HEK293T (cell line): Measurements from ENCODE around the gene KLC1.

Source experiments
- BHLHE40 ChIP-seq: fragments of 450-650 bp; IDR thresholded peaks from 2 replicates; pipeline ENCODE4 v1.6.1; 2016; ENCODE audit warnings: mild to moderate bottlenecking, moderate library complexity, borderline replicate concordance
- CTBP1 ChIP-seq: fragments of 450-650 bp; IDR thresholded peaks from 2 replicates; pipeline ENCODE4 v1.6.1; 2016; ENCODE audit warnings: borderline replicate concordance
- ELF4 ChIP-seq: fragments of 450-650 bp; IDR thresholded peaks from 2 replicates; pipeline ENCODE4 v1.6.1; 2017; ENCODE audit warnings: antibody characterized with exemption
- FOXM1 ChIP-seq: fragments of 450-650 bp; IDR thresholded peaks from 2 replicates; pipeline ENCODE4 v1.6.1; 2017; ENCODE audit warnings: mild to moderate bottlenecking, borderline replicate concordance
- HDGF ChIP-seq: fragments of 450-650 bp; IDR thresholded peaks from 2 replicates; pipeline ENCODE4 v1.6.1; 2017; ENCODE audit warnings: antibody characterized with exemption, borderline replicate concordance
- L3MBTL2 ChIP-seq: fragments of 450-650 bp; conservative IDR thresholded peaks from 2 replicates; pipeline ENCODE4 v1.6.1; 2016; ENCODE audit warnings: mild to moderate bottlenecking
- LEF1 ChIP-seq: fragments of 450-650 bp; IDR thresholded peaks from 2 replicates; pipeline ENCODE4 v1.6.1; 2017; ENCODE audit warnings: mild to moderate bottlenecking, borderline replicate concordance
- SP1 ChIP-seq: fragments of 450-650 bp; IDR thresholded peaks from 2 replicates; pipeline ENCODE4 v1.6.1; 2017
- TF ChIP-seq, protein P1 (sequence below): fragments of 450-650 bp; IDR thresholded peaks from 2 replicates; pipeline ENCODE4 v1.6.1; 2016

DNA sequence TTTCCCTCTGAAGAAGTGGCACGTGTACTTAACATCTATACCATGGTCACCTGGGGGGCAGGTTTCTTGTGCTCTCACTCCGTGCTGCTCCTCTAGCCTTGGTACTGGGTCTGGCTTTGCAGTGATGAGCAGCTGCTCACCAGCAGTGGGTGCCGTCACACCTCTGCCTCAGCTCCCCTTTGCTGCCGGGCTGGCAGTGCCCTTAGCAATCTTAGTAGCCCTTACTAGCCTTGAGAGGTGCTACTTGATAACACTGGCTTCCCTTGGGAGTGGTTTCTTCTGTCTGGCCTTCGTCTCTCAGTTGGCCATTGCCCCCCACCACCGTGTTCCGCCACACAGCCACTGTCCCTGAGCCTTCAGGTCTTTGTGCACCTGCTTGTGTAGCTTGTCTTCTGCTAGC lies 22.6 kb downstream of the KLC1 start:
- TF ChIP-seq HDGF (no peak), FOXM1 (no peak), CTBP1 (no peak), BHLHE40 (no peak), ELF4 (no peak), SP1 (no peak), L3MBTL2 (no peak), LEF1 (no peak)
- TF ChIP-seq, protein P1, sequence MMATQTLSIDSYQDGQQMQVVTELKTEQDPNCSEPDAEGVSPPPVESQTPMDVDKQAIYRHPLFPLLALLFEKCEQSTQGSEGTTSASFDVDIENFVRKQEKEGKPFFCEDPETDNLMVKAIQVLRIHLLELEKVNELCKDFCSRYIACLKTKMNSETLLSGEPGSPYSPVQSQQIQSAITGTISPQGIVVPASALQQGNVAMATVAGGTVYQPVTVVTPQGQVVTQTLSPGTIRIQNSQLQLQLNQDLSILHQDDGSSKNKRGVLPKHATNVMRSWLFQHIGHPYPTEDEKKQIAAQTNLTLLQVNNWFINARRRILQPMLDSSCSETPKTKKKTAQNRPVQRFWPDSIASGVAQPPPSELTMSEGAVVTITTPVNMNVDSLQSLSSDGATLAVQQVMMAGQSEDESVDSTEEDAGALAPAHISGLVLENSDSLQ, result no peak
